ENCODE measurements around the gene ST3GAL4.

The ST3GAL4 gene

GRCh38 chr11:126329644-126330211 lies 25.8 kb upstream of the ST3GAL4 start:
- no peak overlapping the region for H3K27ac ChIP-seq (ENCODE audit: low read length)
- no CpG with 5 or more reads among the region's 11 CpGs for WGBS (ENCODE audit: insufficient coverage, insufficient read length)
- no peaks in the 10 kb centered on the region for H3K27me3 ChIP-seq (ENCODE audit: control insufficient read depth, insufficient read depth, low read length)
- H3K36me3 ChIP-seq (ENCODE audit: control insufficient read depth, insufficient read depth, low read length) = 0 out of 2 replicates have a peak, but pooled peaks cover 3% of the 10 kb centered on the region
- no peak for DNase-seq (ENCODE audit: low read depth, low spot score)
- H3K4me3 ChIP-seq (ENCODE audit: low read length) = no peak overlapping the region
- no peaks in the 10 kb centered on the region for H3K4me1 ChIP-seq (ENCODE audit: control insufficient read depth, insufficient read depth, low read length)
- H3K9me3 ChIP-seq (ENCODE audit: control insufficient read depth, insufficient read depth, low read length) = no peaks in the 10 kb centered on the region

- Histone ChIP-seq H3K36me3 (ENCODE audit: control insufficient read depth, insufficient read depth, low read length) (0 out of 2 replicates have a peak, but pooled peaks cover 3% of the 10 kb centered on the region), H3K4me1 (ENCODE audit: control insufficient read depth, insufficient read depth, low read length) (no peaks in the 10 kb centered on the region), H3K4me3 (ENCODE audit: low read length) (no peak overlapping the region), H3K27ac (ENCODE audit: low read length) (no peak overlapping the region), H3K9me3 (ENCODE audit: control insufficient read depth, insufficient read depth, low read length) (no peaks in the 10 kb centered on the region), H3K27me3 (ENCODE audit: control insufficient read depth, insufficient read depth, low read length) (no peaks in the 10 kb centered on the region)
- DNase-seq (ENCODE audit: low read depth, low spot score) = no peak
- WGBS (ENCODE audit: insufficient coverage, insufficient read length) = no CpG with 5 or more reads among the region's 13 CpGs
Measured at GRCh38 chr11:126331286-126331685, 24.2 kb upstream of the ST3GAL4 start.

- H3K36me3 ChIP-seq (ENCODE audit: control insufficient read depth, insufficient read depth, low read length) = 0 out of 2 replicates have a peak, but pooled peaks cover 3% of the 10 kb centered on the region
- H3K9me3 ChIP-seq (ENCODE audit: control insufficient read depth, insufficient read depth, low read length) = no peaks in the 10 kb centered on the region
- no peak overlapping the region for H3K27ac ChIP-seq (ENCODE audit: low read length)
- H3K4me1 ChIP-seq (ENCODE audit: control insufficient read depth, insufficient read depth, low read length) = peaks cover 2% of the 10 kb centered on the region; the same call in 1 of the 2 replicates
- no CpG with 5 or more reads among the region's 5 CpGs for WGBS (ENCODE audit: insufficient coverage, insufficient read length)
- DNase-seq (ENCODE audit: low read depth, low spot score) = no peak
- no peaks in the 10 kb centered on the region for H3K27me3 ChIP-seq (ENCODE audit: control insufficient read depth, insufficient read depth, low read length)
- H3K4me3 ChIP-seq (ENCODE audit: low read length) = no peak overlapping the region
Measured at GRCh38 chr11:126332221-126332711, 23.2 kb upstream of the ST3GAL4 start.

- no CpG with 5 or more reads among the region's 7 CpGs for WGBS (ENCODE audit: insufficient coverage, insufficient read length)
- no peak for DNase-seq (ENCODE audit: low read depth, low spot score)
- H3K27ac ChIP-seq (ENCODE audit: low read length) = no peak overlapping the region
- H3K27me3 ChIP-seq (ENCODE audit: control insufficient read depth, insufficient read depth, low read length) = no peaks in the 10 kb centered on the region
- H3K4me1 ChIP-seq (ENCODE audit: control insufficient read depth, insufficient read depth, low read length) = peaks cover 2% of the 10 kb centered on the region; the same call in 1 of the 2 replicates
- no peak overlapping the region for H3K4me3 ChIP-seq (ENCODE audit: low read length)
- 0 out of 2 replicates have a peak, but pooled peaks cover 3% of the 10 kb centered on the region for H3K36me3 ChIP-seq (ENCODE audit: control insufficient read depth, insufficient read depth, low read length)
- H3K9me3 ChIP-seq (ENCODE audit: control insufficient read depth, insufficient read depth, low read length) = no peaks in the 10 kb centered on the region
Measured at GRCh38 chr11:126333142-126333541, 22.3 kb upstream of the ST3GAL4 start.

- peaks cover 2% of the 10 kb centered on the region; the same call in 1 of the 2 replicates for H3K4me1 ChIP-seq (ENCODE audit: control insufficient read depth, insufficient read depth, low read length)
- WGBS (ENCODE audit: insufficient coverage, insufficient read length) = no CpG with 5 or more reads among the region's 6 CpGs
- H3K4me3 ChIP-seq (ENCODE audit: low read length) = no peak overlapping the region
- no peaks in the 10 kb centered on the region for H3K9me3 ChIP-seq (ENCODE audit: control insufficient read depth, insufficient read depth, low read length)
- H3K36me3 ChIP-seq (ENCODE audit: control insufficient read depth, insufficient read depth, low read length) = 0 out of 2 replicates have a peak, but pooled peaks cover 3% of the 10 kb centered on the region
- H3K27ac ChIP-seq (ENCODE audit: low read length) = no peak overlapping the region
- DNase-seq (ENCODE audit: low read depth, low spot score) = no peak
- no peaks in the 10 kb centered on the region for H3K27me3 ChIP-seq (ENCODE audit: control insufficient read depth, insufficient read depth, low read length)
Measured at GRCh38 chr11:126334659-126335462, 20.6 kb upstream of the ST3GAL4 start.

GRCh38 chr11:126335463-126335760 lies 20.1 kb upstream of the ST3GAL4 start:
- Histone ChIP-seq H3K27ac (ENCODE audit: low read length) (no peak overlapping the region), H3K4me1 (ENCODE audit: control insufficient read depth, insufficient read depth, low read length) (peaks cover 2% of the 10 kb centered on the region; the same call in 1 of the 2 replicates), H3K27me3 (ENCODE audit: control insufficient read depth, insufficient read depth, low read length) (no peaks in the 10 kb centered on the region), H3K36me3 (ENCODE audit: control insufficient read depth, insufficient read depth, low read length) (0 out of 2 replicates have a peak, but pooled peaks cover 3% of the 10 kb centered on the region), H3K9me3 (ENCODE audit: control insufficient read depth, insufficient read depth, low read length) (no peaks in the 10 kb centered on the region), H3K4me3 (ENCODE audit: low read length) (no peak overlapping the region)
- no CpG with 5 or more reads among the region's 5 CpGs for WGBS (ENCODE audit: insufficient coverage, insufficient read length)
- no peak for DNase-seq (ENCODE audit: low read depth, low spot score)

DNA sequence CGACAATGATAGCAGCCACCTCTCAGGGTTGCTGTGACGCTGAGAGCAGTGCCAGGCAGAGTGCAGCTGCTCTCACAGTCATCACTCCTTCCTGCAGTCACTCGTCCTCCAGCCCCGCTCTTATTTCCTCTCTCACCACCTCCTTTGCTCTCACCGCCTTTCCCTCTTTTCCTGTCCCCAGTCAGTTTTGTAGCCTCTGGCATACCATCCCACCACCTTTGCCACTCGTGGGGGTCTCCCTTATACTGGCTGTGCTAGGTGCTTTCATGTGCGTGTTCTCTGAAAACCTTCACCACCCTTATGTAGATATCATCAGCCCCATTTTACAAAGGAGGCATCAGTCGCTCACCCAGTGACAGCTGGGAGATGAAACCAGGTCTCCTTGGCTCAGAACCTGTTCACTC lies 19.3 kb upstream of the ST3GAL4 start:
- no CpG with 5 or more reads among the region's 8 CpGs for WGBS (ENCODE audit: insufficient coverage, insufficient read length)

GRCh38 chr11:126336671-126337101 lies 18.8 kb upstream of the ST3GAL4 start:
- Histone ChIP-seq H3K4me3 (ENCODE audit: low read length) (no peak overlapping the region), H3K36me3 (ENCODE audit: control insufficient read depth, insufficient read depth, low read length) (no peaks in the 10 kb centered on the region), H3K4me1 (ENCODE audit: control insufficient read depth, insufficient read depth, low read length) (peaks cover 2% of the 10 kb centered on the region; the same call in 1 of the 2 replicates), H3K27me3 (ENCODE audit: control insufficient read depth, insufficient read depth, low read length) (no peaks in the 10 kb centered on the region), H3K9me3 (ENCODE audit: control insufficient read depth, insufficient read depth, low read length) (no peaks in the 10 kb centered on the region), H3K27ac (ENCODE audit: low read length) (no peak overlapping the region)
- no CpG with 5 or more reads among the region's 9 CpGs for WGBS (ENCODE audit: insufficient coverage, insufficient read length)
- DNase-seq (ENCODE audit: low read depth, low spot score) = no peak

More for the DNA sequence above, 19.3 kb upstream of the ST3GAL4 start:
- Histone ChIP-seq H3K4me1 (ENCODE audit: control insufficient read depth, insufficient read depth, low read length) (peaks cover 2% of the 10 kb centered on the region; the same call in 1 of the 2 replicates), H3K36me3 (ENCODE audit: control insufficient read depth, insufficient read depth, low read length) (0 out of 2 replicates have a peak, but pooled peaks cover 3% of the 10 kb centered on the region), H3K9me3 (ENCODE audit: control insufficient read depth, insufficient read depth, low read length) (no peaks in the 10 kb centered on the region), H3K27ac (ENCODE audit: low read length) (no peak overlapping the region), H3K4me3 (ENCODE audit: low read length) (no peak overlapping the region), H3K27me3 (ENCODE audit: control insufficient read depth, insufficient read depth, low read length) (no peaks in the 10 kb centered on the region)
- no peak for DNase-seq (ENCODE audit: low read depth, low spot score)

- no peaks in the 10 kb centered on the region for H3K27me3 ChIP-seq (ENCODE audit: control insufficient read depth, insufficient read depth, low read length)
Measured at GRCh38 chr11:126337126-126337473, 18.4 kb upstream of the ST3GAL4 start.

GRCh38 chr11:126337474-126338241 lies 17.8 kb upstream of the ST3GAL4 start:
- no peak overlapping the region for H3K4me3 ChIP-seq (ENCODE audit: low read length)
- peaks cover 2% of the 10 kb centered on the region; the same call in 1 of the 2 replicates for H3K4me1 ChIP-seq (ENCODE audit: control insufficient read depth, insufficient read depth, low read length)
- no peak overlapping the region for H3K27ac ChIP-seq (ENCODE audit: low read length)
- no peaks in the 10 kb centered on the region for H3K9me3 ChIP-seq (ENCODE audit: control insufficient read depth, insufficient read depth, low read length)
- no peaks in the 10 kb centered on the region for H3K36me3 ChIP-seq (ENCODE audit: control insufficient read depth, insufficient read depth, low read length)
- DNase-seq (ENCODE audit: low read depth, low spot score) = no peak
- H3K27me3 ChIP-seq (ENCODE audit: control insufficient read depth, insufficient read depth, low read length) = no peaks in the 10 kb centered on the region
- no CpG with 5 or more reads among the region's 15 CpGs for WGBS (ENCODE audit: insufficient coverage, insufficient read length)

More at GRCh38 chr11:126337126-126337473, 18.4 kb upstream of the ST3GAL4 start:
- Histone ChIP-seq H3K27ac (ENCODE audit: low read length) (no peak overlapping the region), H3K36me3 (ENCODE audit: control insufficient read depth, insufficient read depth, low read length) (no peaks in the 10 kb centered on the region), H3K4me3 (ENCODE audit: low read length) (no peak overlapping the region), H3K4me1 (ENCODE audit: control insufficient read depth, insufficient read depth, low read length) (peaks cover 2% of the 10 kb centered on the region; the same call in 1 of the 2 replicates), H3K9me3 (ENCODE audit: control insufficient read depth, insufficient read depth, low read length) (no peaks in the 10 kb centered on the region)
- no peak for DNase-seq (ENCODE audit: low read depth, low spot score)
- no CpG with 5 or more reads among the region's 4 CpGs for WGBS (ENCODE audit: insufficient coverage, insufficient read length)
